Activated CD4-positive, alpha-beta T cell treated with anti-CD3 and anti-CD28 coated beads, Interleukin-2, amount 10 ng/mL, durations not matched to agents 24 days and 14 days (primary cell): ENCODE results near the gene DRC3. TPM values are rescaled to one million over a fixed set of nuclear protein-coding genes. Genes with fewer than 3 reads are reported as not detected.

Experiments used
- DNase-seq: peaks from one replicate; pipeline ENCODE4 v3.0.0; 2022
- H3K27ac Mint-ChIP-seq: one replicate; pipeline ENCODE4 v1.8.0; 2022; ENCODE audit warnings: mild to moderate bottlenecking, mixed read lengths
- H3K27me3 Mint-ChIP-seq: one replicate; pipeline ENCODE4 v1.8.0; 2022; ENCODE audit warnings: mixed read lengths
- H3K36me3 Mint-ChIP-seq: one replicate; pipeline ENCODE4 v1.8.0; 2022; ENCODE audit warnings: low read depth, mild to moderate bottlenecking, mixed read lengths
- H3K4me1 Mint-ChIP-seq: one replicate; pipeline ENCODE4 v1.8.0; 2021; ENCODE audit warnings: mixed read lengths
- H3K4me3 Mint-ChIP-seq: one replicate; pipeline ENCODE4 v1.8.0; 2022; ENCODE audit warnings: mild to moderate bottlenecking, moderate library complexity, mixed read lengths
- H3K9me3 Mint-ChIP-seq: one replicate; pipeline ENCODE4 v1.8.0; 2021; ENCODE audit warnings: mixed read lengths
- intact Hi-C: fragments of 100-400 bp; cut with micrococcal nuclease; formaldehyde crosslinking; loops from one replicate; pipeline ENCODE4 v1.15.1; 2023
- total RNA-seq: library from RNA; stranded (reverse); gene quantifications from 2 replicates; pipeline ENCODE4 v1.2.3, GENCODE V29; 2022

The DRC3 gene
- total RNA-seq, 1 donor from 2014 or later, result 0.42 TPM

DNA sequence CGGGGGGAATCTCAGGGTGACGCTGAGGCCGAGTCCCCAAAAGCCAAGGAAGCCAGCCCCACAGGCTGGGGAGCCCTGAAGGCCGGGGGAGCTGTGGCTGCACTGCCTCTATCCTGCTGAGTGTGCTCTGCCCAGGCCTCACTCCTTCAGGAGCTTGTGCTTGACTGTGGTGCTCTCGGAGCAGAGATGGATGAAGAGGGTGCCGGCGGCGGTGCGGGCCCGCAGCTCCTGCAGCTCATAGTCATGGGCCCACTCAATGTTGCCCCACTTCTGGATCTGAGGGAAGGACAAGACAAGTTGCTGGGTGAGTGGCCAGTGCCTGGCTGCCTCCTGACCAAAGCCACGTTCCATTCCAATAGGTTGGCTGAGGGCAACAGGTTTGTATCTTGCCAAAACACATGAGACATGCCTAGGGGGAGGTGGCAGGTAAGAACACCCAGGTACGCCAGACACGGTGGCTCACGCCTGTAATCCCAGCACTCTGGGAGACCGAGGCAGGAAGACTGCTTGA is 45.8 kb downstream of the DRC3 start:
- Mint-ChIP-seq H3K4me3 (no peak overlapping the region), H3K27ac (no peak overlapping the region), H3K9me3 (no peaks in the 10 kb centered on the region), H3K4me1 (peaks cover 5% of the 10 kb centered on the region), H3K36me3 (peaks cover 10% of the 10 kb centered on the region), H3K27me3 (no peaks in the 10 kb centered on the region)
- intact Hi-C loops, result no loop called here
- DNase-seq, result no peak

DNA sequence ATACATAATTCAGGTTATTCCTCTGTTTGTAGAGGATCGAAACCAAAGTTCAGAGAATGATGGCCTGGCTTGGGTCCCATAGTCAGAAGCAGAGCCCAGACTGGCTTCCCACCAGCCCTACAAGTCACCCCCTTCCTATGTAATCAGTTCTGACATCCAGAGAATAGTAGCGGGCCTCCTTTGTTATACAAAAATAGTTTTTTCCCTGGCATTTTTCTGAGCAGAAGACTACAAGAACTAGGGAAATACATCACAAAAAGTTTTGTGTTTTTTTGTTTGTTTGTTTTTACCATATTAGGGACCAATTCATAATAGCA is 47.1 kb downstream of the DRC3 start:
- Mint-ChIP-seq H3K4me3 (no peak overlapping the region), H3K27me3 (no peaks in the 10 kb centered on the region), H3K27ac (no peak overlapping the region), H3K9me3 (no peaks in the 10 kb centered on the region), H3K4me1 (no peaks in the 10 kb centered on the region), H3K36me3 (peaks cover 10% of the 10 kb centered on the region)
- intact Hi-C loops, result no loop called here
- DNase-seq, result no peak

DNA sequence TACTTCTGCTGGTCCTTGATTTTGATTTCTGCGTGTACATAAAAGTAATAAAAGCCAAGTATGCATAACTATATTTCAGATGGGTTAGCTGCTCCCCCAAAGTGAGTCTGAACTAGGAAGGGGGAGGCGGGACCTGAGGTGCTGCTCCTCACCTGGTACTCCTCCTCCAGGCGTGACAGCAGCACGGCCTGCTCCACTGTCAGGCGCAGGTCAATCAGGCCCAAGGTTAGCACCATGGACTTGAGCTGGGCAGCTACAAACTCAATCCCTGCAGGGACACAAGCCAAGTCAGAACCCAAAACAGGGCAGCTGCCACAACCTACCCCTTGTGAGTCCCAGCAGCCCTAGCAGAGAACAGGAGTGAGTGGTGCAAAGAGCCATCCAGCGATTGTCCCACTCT is 48.3 kb downstream of the DRC3 start:
- intact Hi-C loops, result no loop called here
- DNase-seq, result no peak
- no peaks in the 10 kb centered on the region for H3K9me3 Mint-ChIP-seq
- no peak overlapping the region for H3K27ac Mint-ChIP-seq
- peaks cover 12% of the 10 kb centered on the region for H3K36me3 Mint-ChIP-seq
- no peaks in the 10 kb centered on the region for H3K27me3 Mint-ChIP-seq
- peaks cover 9% of the 10 kb centered on the region for H3K4me1 Mint-ChIP-seq
- H3K4me3 Mint-ChIP-seq, result no peak overlapping the region

DNA sequence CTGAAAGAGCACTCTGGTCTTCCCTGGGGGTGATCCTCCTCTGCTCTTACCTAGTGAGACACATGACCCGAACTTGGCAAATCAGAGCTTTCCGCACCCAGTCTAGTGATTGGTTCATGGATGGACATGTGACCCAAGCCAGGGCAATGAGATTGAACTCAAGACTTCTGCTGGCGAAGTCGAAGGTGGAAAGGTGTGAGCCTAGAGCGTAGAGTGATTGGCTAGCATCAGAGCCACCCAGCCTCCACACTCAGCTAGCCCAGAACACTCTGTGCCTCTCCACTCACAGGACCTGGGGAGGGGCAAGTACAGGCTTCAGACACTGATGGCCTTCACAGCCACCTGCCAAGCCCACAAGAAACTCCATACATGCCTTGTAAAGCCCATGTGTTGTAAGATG is 48.7 kb downstream of the DRC3 start:
- DNase-seq, result no peak
- Mint-ChIP-seq H3K4me1 (peaks cover 11% of the 10 kb centered on the region), H3K4me3 (no peak overlapping the region), H3K27me3 (no peaks in the 10 kb centered on the region), H3K9me3 (no peaks in the 10 kb centered on the region), H3K36me3 (peaks cover 12% of the 10 kb centered on the region), H3K27ac (no peak overlapping the region)
- intact Hi-C loops, result no loop called here

DNA sequence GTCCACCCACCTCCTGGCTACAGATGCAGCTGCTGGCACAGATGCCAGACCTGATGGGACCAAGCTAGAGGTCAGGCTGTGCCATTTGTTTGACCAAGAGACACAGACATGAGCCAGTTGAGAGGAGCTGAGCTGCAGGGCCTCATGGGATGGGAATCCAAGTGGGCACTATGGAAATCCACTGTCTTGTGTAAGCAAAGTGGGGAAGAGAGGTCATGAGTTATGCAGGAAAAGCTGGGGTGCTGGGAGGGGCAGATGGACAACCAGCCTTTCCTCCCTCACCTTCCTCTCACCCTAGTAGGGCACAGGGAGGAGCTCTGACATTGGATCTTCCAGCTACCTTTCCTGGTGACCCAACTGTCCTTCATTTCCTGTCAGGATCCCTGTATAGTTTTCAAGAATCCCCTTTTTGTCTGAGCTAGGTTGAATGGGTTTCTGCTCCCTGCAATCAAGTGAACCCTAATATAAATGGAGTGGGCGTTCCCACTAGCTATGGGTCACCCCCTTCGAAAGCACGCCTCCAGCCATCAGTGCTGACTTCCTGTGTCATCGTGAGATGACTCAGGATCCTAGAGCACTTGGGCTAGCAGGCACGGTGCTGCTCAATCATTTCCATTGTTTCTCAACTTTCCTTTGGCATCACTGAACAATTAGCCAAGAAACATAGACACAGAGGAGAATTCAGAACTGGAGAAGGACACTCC is 52.7 kb downstream of the DRC3 start:
- intact Hi-C loops, result no loop called here
- H3K4me1 Mint-ChIP-seq, result peaks cover 14% of the 10 kb centered on the region
- H3K9me3 Mint-ChIP-seq, result no peaks in the 10 kb centered on the region
- H3K36me3 Mint-ChIP-seq, result peaks cover 13% of the 10 kb centered on the region
- H3K4me3 Mint-ChIP-seq, result peak overlapping the region; percentile 2
- peak overlapping the region; percentile 65 for H3K27ac Mint-ChIP-seq
- peak; percentile 70 for DNase-seq
- no peaks in the 10 kb centered on the region for H3K27me3 Mint-ChIP-seq

DNA sequence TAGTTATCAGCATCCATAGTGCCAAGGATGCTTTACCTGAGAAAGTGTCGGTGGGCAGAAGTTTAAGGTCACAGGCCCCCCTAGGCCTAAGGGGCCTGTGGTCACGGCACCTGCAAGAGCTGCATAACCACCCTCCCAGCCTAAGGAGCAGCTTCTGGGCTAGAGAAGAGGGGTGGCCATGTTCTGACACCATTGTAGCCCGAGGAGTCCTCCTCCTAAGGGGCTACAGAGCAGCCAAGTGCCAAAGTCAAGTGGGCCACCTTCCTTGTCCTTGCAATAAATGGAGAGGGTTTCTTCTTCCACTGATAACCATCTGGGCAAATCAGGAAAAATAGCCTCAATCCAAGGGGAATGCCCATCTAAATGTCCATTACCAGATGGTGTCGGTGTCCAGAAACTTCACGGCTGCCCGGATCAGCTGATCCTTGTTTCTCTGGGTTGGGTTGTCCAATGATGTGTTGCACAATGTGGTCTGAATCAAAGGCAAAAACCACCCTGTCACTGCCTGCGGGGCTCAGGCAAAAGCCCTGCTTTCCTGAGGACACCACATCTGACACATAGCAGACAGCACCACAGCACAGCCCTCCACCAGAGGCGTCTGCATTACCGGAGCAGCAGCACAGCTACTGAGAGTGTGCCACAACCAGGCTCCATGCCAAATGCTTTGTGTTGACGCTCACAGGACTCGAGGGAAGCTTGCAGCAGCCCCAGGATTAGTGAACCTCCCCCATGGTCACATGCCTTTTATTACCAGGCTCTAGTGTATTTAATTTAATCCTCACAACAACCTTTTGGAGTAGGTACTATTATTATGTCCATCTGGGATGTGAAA is 53.5 kb downstream of the DRC3 start:
- peaks cover 14% of the 10 kb centered on the region for H3K4me1 Mint-ChIP-seq
- DNase-seq, result no peak
- no peaks in the 10 kb centered on the region for H3K9me3 Mint-ChIP-seq
- intact Hi-C loops, result no loop called here
- H3K27me3 Mint-ChIP-seq, result no peaks in the 10 kb centered on the region
- peak overlapping the region; percentile 65 for H3K27ac Mint-ChIP-seq
- peak overlapping the region; percentile 2 for H3K4me3 Mint-ChIP-seq
- H3K36me3 Mint-ChIP-seq, result peaks cover 12% of the 10 kb centered on the region

DNA sequence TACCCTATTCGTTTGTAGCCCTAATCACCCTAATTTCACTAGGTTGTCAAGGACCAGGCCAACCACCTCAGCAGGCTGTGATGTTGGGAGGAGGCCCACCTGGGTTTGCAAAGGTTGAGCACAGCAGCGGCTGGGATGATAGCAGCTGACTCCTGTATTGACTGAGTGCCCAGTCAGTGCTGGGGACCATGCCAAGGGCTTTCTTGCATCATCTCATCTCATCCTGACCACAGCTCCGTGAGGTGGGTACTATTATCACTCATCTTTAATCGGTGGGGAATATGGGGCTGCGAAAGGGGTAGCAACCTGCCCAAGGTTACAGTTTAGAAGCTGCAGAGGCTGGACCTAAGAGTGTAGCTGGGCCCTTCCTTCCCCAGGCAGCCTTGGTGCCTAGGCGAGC is 54.6 kb downstream of the DRC3 start:
- no peaks in the 10 kb centered on the region for H3K9me3 Mint-ChIP-seq
- H3K4me1 Mint-ChIP-seq, result peaks cover 21% of the 10 kb centered on the region
- no peaks in the 10 kb centered on the region for H3K27me3 Mint-ChIP-seq
- DNase-seq, result no peak
- no peak overlapping the region for H3K27ac Mint-ChIP-seq
- intact Hi-C loops, result no loop called here
- no peak overlapping the region for H3K4me3 Mint-ChIP-seq
- H3K36me3 Mint-ChIP-seq, result peaks cover 9% of the 10 kb centered on the region

DNA sequence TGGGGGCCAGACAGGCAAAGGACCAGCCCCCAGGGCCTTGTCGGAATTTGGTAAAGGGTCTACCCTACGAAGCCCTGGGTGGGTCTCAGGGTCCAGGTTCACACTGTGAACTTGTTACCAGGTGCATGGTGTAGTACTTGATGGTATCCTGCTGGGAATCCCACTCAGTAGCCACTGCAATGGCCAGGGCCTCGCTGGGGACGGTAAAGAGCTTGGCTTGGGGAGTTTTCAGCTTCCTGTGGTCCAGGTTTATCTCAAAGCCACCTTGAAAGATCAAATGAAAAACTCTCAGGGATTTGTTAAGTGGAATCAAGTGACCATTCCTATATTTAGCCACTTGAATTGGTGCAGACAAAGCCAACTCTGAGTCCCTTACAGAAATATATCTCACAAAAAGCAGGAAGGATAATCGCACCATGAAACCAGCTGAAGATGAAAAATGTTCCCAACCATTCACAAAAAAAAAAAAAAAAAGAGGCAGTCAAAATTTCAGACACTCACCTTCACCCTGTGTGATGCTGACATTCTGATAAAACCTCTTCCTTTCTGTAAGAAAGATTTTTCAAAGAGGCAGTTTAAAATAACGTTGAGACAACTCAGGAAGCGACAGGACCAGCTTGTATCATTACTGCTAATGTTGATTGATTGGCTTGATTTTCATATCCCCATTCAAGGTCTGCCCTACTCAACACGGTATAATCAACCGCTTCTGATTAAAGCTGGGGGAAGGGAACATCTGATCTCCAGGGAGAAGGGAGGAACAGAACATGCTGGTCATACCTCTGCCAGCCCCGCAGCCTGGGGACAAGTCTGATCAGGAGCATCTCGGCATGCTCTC is 55.7 kb downstream of the DRC3 start:
- no peaks in the 10 kb centered on the region for H3K9me3 Mint-ChIP-seq
- no peaks in the 10 kb centered on the region for H3K27me3 Mint-ChIP-seq
- intact Hi-C loops, result no loop called here

DNA sequence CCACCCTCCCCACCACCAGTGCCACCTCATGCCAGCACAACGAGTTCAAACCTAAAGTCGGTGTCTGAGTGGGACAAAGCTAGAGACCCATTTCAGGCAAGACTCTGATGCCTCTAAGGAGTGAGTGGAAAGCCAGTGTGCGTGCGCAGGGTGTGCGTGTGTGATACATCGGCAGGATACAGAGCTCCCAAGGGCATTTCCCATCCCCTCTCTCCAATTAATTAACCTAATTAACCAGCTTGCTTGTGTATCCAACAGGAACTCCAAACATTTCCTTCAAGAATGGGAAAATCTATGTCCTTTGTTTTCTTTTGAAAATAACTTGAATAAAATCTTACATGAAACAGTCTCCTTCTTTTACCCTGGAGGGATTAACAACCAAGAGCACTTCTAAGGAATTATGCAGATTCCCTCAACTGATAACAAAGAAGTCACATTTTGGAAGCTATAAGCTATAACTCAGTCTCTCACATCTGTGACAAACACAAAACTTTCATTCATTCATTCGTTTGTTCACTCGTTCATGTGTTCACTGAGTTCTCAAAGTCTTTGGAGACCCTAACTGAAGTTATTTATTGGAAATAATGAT is 56.4 kb downstream of the DRC3 start:
- no peak overlapping the region for H3K27ac Mint-ChIP-seq
- H3K36me3 Mint-ChIP-seq, result peaks cover 11% of the 10 kb centered on the region
- intact Hi-C loops, result no loop called here
- DNase-seq, result no peak
- no peaks in the 10 kb centered on the region for H3K9me3 Mint-ChIP-seq
- no peaks in the 10 kb centered on the region for H3K27me3 Mint-ChIP-seq
- no peak overlapping the region for H3K4me3 Mint-ChIP-seq
- peaks cover 33% of the 10 kb centered on the region for H3K4me1 Mint-ChIP-seq

More for the DNA sequence above, 55.7 kb downstream of the DRC3 start:
- Mint-ChIP-seq H3K27ac (no peak overlapping the region), H3K4me3 (no peak overlapping the region), H3K36me3 (peaks cover 11% of the 10 kb centered on the region), H3K4me1 (peaks cover 27% of the 10 kb centered on the region)
- DNase-seq, result no peak

DNA sequence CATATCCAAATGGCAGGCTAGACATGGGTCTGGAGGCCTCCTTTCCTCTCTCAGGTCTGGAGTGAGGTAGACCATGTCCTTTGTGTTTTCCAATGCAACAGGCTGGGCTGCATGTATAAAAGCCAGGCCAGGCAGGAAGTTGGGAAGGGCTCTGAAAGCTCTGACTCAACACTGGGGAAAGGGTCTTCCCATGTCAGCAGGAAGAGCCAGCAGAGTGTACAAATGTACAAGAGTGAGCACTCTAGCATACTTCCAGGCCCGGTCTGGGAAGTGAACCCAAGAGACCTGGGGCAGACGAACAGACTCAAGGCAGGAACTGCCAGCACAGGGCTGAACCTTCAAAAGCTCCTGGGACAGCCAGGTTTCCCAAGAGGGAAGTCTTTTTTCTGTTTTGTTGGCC is 59.3 kb downstream of the DRC3 start:
- intact Hi-C loops, result loop anchor here (5.0 to 10.0 kb wide), 2 partner anchors 340 to 537 kb away; partner anchors contain the start of gene RASD1
- no peaks in the 10 kb centered on the region for H3K27me3 Mint-ChIP-seq
- H3K36me3 Mint-ChIP-seq, result peaks cover 9% of the 10 kb centered on the region
- H3K4me1 Mint-ChIP-seq, result peaks cover 21% of the 10 kb centered on the region
- H3K27ac Mint-ChIP-seq, result peak overlapping the region; percentile 37
- DNase-seq, result no peak
- no peaks in the 10 kb centered on the region for H3K9me3 Mint-ChIP-seq
- H3K4me3 Mint-ChIP-seq, result no peak overlapping the region

DNA sequence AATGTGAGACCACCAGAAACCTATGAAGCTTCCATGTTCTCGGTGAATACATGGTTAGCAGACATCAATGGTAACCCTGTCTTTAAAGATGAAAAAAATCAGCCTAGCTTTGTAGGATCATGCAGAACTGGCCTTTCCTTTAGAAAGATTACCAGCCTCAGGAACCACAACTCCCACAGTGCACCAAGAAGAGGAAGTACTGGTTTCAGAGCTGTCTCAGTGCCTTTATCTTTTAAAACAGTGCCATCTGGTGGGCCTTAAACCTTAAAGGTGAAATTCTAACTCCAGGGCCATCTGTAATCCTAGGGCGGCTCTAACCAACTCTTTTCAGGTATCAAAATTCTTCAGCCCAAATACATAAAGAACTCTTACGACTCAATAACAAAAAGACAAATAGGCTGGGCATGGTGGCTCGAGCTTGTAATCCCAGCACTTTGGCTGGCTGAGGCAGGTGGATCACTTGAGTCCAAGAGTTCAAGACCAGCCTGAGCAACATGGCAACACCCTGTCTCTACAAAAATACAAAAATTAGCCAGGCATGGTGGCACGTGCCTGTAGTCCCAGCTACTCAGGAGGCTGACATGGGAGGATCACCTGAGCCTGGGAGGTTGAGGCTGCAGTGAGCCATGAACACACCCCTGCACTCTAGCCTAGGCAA is 60.9 kb downstream of the DRC3 start:
- Mint-ChIP-seq H3K9me3 (no peaks in the 10 kb centered on the region), H3K27me3 (no peaks in the 10 kb centered on the region), H3K36me3 (peaks cover 10% of the 10 kb centered on the region), H3K4me3 (no peak overlapping the region), H3K27ac (no peak overlapping the region), H3K4me1 (peaks cover 34% of the 10 kb centered on the region)
- intact Hi-C loops, result loop anchor here (1.0 to 10.0 kb wide), 3 partner anchors 142 to 539 kb away; partner anchors contain the start of gene RASD1
- peak; percentile 90 for DNase-seq

DNA sequence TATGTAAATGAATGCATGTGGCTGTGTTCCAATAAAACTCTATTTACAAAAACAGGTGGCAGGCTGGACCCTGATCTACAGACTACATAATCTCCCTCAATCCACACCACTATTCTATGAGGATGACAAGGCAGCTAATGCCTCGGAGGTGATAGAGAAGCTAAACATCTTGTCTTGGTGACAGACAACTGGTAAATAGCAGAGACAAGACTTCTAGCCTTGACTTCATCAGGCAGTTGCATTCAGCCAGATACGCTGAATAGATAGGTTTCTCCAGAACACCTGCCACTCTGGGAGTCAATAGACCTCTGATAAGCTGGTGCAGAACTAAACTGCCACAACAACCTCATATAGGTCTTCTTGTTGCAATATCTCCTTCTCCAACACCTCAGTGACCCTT is 63.0 kb downstream of the DRC3 start:
- Mint-ChIP-seq H3K36me3 (peaks cover 13% of the 10 kb centered on the region), H3K4me1 (peaks cover 42% of the 10 kb centered on the region), H3K27me3 (no peaks in the 10 kb centered on the region), H3K4me3 (no peak overlapping the region), H3K9me3 (no peaks in the 10 kb centered on the region), H3K27ac (no peak overlapping the region)
- intact Hi-C loops, result loop anchor here (5.0 to 10.0 kb wide), 4 partner anchors 78 to 541 kb away; partner anchors contain the start of gene RASD1
- DNase-seq, result no peak

DNA sequence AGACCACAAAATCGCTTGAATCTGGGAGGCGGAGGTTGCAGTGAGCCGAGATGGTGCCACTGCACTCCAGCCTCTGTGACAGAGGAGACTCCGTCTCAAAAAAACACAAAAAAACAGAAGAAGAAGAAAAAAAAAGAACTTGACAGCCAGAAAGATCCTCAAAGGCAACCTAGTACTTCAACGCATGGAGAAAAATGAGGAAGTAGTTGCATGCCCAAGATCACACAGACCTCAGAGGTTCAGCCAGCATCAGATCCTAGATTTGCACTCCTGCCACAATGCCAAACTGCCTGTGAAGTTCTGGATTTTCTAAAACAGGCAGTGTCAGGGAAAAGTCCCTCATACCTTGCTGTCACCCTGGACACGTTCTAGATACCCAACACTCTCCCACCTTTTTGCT is 64.8 kb downstream of the DRC3 start:
- Mint-ChIP-seq H3K36me3 (peaks cover 19% of the 10 kb centered on the region), H3K27me3 (no peaks in the 10 kb centered on the region), H3K27ac (peak overlapping the region; percentile 92), H3K9me3 (no peaks in the 10 kb centered on the region), H3K4me3 (peak overlapping the region; percentile 93), H3K4me1 (peaks cover 50% of the 10 kb centered on the region)
- DNase-seq, result no peak
- intact Hi-C loops, result loop anchor here (5.0 to 10.0 kb wide), 4 partner anchors 80 to 543 kb away; partner anchors contain the start of gene RASD1
